GM21390 (cell line): ENCODE data around the gene FLRT1.

Source experiments
- ATAC-seq: cut with Tn5 transposase; IDR thresholded peaks from one replicate; pipeline ENCODE4 v1.9.1; 2021; ENCODE audit not compliant: unreplicated experiment

FLRT1 gene

GRCh38 chr11:64084146-64084950, 48.6 kb downstream of the FLRT1 start:
- no peak for ATAC-seq

GRCh38 chr11:64084951-64085710, 49.4 kb downstream of the FLRT1 start:
- no peak for ATAC-seq
